Kidney (tissue), 14 donors: ENCODE measurements around the gene PTPRK. TPM values are rescaled to one million over a fixed set of nuclear protein-coding genes. Genes with fewer than 3 reads are reported as not detected.
A peak's percentile ranks its signal among the peaks of the same experiment; 100 is the strongest.

Experiments
- DNase-seq, 5 donors: peaks; one replicate each; pipeline ENCODE4 v3.0.0-alpha.2; 2013 to 2020
- FAIRE-seq: peaks from 2 replicates; lab custom pipeline; 2012; peaks lifted over from hg19 to GRCh38; lab: Jason Lieb, UNC
- H3K27ac ChIP-seq, 2 donors: one replicate each; pipeline ENCODE4 v1.7.0; 2013; ENCODE audit warnings: low read depth in 2 of 2, low read length in 2 of 2, inconsistent platforms in 1 of 2
- H3K27me3 ChIP-seq: one replicate; pipeline ENCODE4 v1.7.1; 2013; ENCODE audit warnings: low read length, inconsistent platforms; ENCODE audit not compliant: control insufficient read depth, insufficient read depth
- H3K36me3 ChIP-seq, 3 donors: one replicate each; pipeline versions ENCODE4 v1.7.0 to v1.7.1; 2013; ENCODE audit warnings: low read length in 3 of 3, control low read depth in 1 of 3, inconsistent platforms in 1 of 3; ENCODE audit not compliant: insufficient read depth in 3 of 3, control insufficient read depth in 2 of 3
- H3K4me1 ChIP-seq, 3 donors: one replicate each; pipeline versions ENCODE4 v1.7.0 to v1.7.1; 2013; ENCODE audit warnings: low read length in 3 of 3, inconsistent platforms in 1 of 3, low read depth in 1 of 3; ENCODE audit not compliant: control insufficient read depth in 2 of 3, insufficient read depth in 2 of 3
- H3K4me3 ChIP-seq, 3 donors: one replicate each; pipeline versions ENCODE4 v1.7.0 to v1.8.1; 2013; ENCODE audit warnings: low read length in 3 of 3, control low read depth in 1 of 3, inconsistent platforms in 1 of 3
- H3K9ac ChIP-seq, 3 donors: one replicate each; pipeline versions ENCODE4 v1.7.0 to v1.7.1; 2013; ENCODE audit warnings: low read length in 3 of 3, control low read depth in 1 of 3, inconsistent platforms in 1 of 3
- H3K9me3 ChIP-seq, 3 donors: one replicate each; pipeline versions ENCODE4 v1.7.0 to v1.7.1; 2013; ENCODE audit warnings: low read length in 3 of 3, control low read depth in 1 of 3, inconsistent platforms in 1 of 3; ENCODE audit not compliant: control insufficient read depth in 2 of 3, insufficient read depth in 1 of 3
- intact Hi-C: fragments of 100-400 bp; cut with DNase I; formaldehyde crosslinking; loops from one replicate; pipeline ENCODE4 v1.11.1; 2022
- polyA plus RNA-seq: library from polyadenylated mRNA; stranded (reverse); fragments of 350-450 nt; fragmentation: Illumina TruSeq; extraction: RNeasy Lipid Tissue Mini Kit (QIAGEN cat#74804); gene quantifications from one replicate; pipeline ENCODE4 v1.2.3, GENCODE V29; 2014; ENCODE audit warnings: low read depth, low replicate concordance; ENCODE audit not compliant: insufficient read depth
- total RNA-seq: library from RNA; stranded (reverse); fragmentation: NEBNext Ultra II Directional; extraction: Animal tissue kit (Norgen Biotek cat#: 25700); gene quantifications from one replicate; pipeline ENCODE4 v1.2.1, GENCODE V29; 2021
- TF ChIP-seq, protein P1 (sequence below): IDR thresholded peaks from 3 replicates; pipeline ENCODE4 v1.5.1; 2012; ENCODE audit warnings: mild to moderate bottlenecking, moderate library complexity, borderline replicate concordance; ENCODE audit not compliant: insufficient read depth; ENCODE audit errors: extremely low read depth
- donor health status: control.
- donor health status: control.
- donor health status: control.
- donor health status: control.
- donor health status: control.
- donor health status: DM: yes; HTN: yes; CAD: no.
- donor health status: Normal renal cell carcinoma (clear cell type).

Gene PTPRK
- total and polyA plus RNA-seq, 2 donors from 2014 or later = 9.2 to 72.8 TPM

DNA sequence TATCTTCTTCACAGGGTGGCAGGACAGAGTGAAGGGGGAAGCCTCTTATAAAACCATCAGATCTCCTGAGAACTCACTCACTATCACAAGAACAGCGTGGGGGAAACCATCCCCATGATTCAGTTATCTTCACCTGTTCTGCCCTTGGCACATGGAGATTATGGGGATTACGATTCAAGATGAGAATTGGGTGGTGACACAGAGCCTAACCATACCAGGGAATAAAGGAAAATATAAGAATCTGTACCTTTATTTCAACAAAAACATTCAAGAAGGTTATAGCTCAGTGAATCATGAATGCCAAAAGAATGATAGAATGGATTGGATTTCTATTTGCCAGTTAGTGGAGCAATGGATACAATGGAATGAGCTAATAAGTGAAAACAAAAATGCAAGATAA is 214.4 kb downstream of the PTPRK start:
- Histone ChIP-seq H3K9ac (no peak overlapping the region), H3K27me3 (no peaks in the 10 kb centered on the region), H3K9me3 (no peaks in the 10 kb centered on the region), H3K4me3 (no peak overlapping the region), H3K4me1 (no peaks in the 10 kb centered on the region), H3K27ac (no peak overlapping the region), H3K36me3 (no peaks in the 10 kb centered on the region)
- FAIRE-seq (no peak), DNase-seq (no peak)
- intact Hi-C loops = no loop called here
- TF ChIP-seq, protein P1, sequence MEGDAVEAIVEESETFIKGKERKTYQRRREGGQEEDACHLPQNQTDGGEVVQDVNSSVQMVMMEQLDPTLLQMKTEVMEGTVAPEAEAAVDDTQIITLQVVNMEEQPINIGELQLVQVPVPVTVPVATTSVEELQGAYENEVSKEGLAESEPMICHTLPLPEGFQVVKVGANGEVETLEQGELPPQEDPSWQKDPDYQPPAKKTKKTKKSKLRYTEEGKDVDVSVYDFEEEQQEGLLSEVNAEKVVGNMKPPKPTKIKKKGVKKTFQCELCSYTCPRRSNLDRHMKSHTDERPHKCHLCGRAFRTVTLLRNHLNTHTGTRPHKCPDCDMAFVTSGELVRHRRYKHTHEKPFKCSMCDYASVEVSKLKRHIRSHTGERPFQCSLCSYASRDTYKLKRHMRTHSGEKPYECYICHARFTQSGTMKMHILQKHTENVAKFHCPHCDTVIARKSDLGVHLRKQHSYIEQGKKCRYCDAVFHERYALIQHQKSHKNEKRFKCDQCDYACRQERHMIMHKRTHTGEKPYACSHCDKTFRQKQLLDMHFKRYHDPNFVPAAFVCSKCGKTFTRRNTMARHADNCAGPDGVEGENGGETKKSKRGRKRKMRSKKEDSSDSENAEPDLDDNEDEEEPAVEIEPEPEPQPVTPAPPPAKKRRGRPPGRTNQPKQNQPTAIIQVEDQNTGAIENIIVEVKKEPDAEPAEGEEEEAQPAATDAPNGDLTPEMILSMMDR = no peak

DNA sequence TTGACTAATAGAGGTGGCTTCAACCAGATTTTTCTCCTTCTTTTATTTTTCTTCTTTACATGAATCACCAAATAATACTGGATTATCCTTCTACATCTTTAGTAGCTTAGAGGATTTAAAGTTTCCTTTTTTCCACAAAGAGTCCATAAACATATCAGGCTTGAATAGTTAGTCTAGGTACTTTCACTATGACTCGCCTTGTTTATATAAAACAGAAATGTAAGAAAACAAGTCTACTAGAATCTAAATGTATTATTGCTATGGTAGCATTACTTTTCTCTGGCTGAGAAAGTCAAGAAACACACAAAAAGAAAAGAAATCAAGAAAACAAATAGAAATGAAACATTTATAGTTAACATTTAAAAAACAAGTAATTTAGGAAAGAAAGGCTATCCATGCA is 215.2 kb downstream of the PTPRK start:
- intact Hi-C loops = no loop called here
- peak; percentile 54 for FAIRE-seq
- no peaks in the 10 kb centered on the region for H3K9me3 ChIP-seq
- no peak overlapping the region for H3K27ac ChIP-seq
- H3K4me1 ChIP-seq = no peaks in the 10 kb centered on the region
- no peak overlapping the region for H3K9ac ChIP-seq
- H3K27me3 ChIP-seq = no peaks in the 10 kb centered on the region
- no peak overlapping the region for H3K4me3 ChIP-seq
- TF ChIP-seq, protein P1 = no peak
- no peak for DNase-seq
- H3K36me3 ChIP-seq = no peaks in the 10 kb centered on the region

DNA sequence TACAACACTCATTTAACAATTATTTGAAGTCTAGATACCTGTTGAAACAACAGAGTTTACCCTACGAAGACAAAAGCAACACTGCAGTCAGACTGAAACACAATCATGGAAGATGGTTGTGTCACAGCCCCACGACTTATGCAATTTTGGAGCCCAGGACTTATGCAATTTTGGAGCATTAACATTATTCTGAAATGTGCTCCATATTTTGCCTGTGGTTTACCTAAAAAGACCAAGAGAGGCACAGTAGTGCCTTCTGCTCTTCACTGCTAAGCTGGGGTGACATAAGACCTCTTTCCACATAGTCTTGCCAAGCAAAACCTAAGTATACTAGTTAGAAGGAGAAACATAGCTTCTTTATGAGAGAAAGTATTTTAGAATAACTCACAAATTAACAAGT is 216.5 kb downstream of the PTPRK start:
- no peaks in the 10 kb centered on the region for H3K4me1 ChIP-seq
- intact Hi-C loops = no loop called here
- TF ChIP-seq, protein P1 = no peak
- no peak overlapping the region for H3K4me3 ChIP-seq
- H3K27ac ChIP-seq = no peak overlapping the region
- DNase-seq (no peak), FAIRE-seq (no peak)
- H3K36me3 ChIP-seq = no peaks in the 10 kb centered on the region
- no peaks in the 10 kb centered on the region for H3K27me3 ChIP-seq
- no peak overlapping the region for H3K9ac ChIP-seq
- H3K9me3 ChIP-seq = no peaks in the 10 kb centered on the region

DNA sequence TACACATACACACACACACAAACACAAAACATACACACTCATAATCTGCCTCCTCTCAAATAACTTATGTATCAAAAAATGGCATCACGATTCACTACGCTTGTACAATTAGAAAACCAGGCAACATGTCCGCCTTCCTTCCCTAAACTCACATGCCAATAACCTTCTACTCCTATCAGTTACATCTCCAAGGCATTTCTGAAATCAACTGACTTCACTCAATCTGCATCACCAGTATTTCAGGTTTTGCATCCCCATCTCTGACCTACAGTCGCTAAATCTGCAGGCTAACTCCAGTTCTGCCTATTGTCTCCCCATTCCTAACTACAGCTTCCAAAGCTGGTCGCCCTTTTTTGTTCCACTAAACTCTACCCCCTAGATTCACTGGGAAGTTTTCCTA is 217.5 kb downstream of the PTPRK start:
- H3K9me3 ChIP-seq = no peaks in the 10 kb centered on the region
- no peak overlapping the region for H3K27ac ChIP-seq
- no peaks in the 10 kb centered on the region for H3K36me3 ChIP-seq
- no peak for DNase-seq
- FAIRE-seq = no peak
- no peak overlapping the region for H3K9ac ChIP-seq
- no peaks in the 10 kb centered on the region for H3K4me1 ChIP-seq
- intact Hi-C loops = no loop called here
- H3K27me3 ChIP-seq = no peaks in the 10 kb centered on the region
- TF ChIP-seq, protein P1 = no peak
- no peak overlapping the region for H3K4me3 ChIP-seq
